CD4-positive, alpha-beta T cell treated with Interferon alpha-2 for 1 hour (primary cell): ENCODE data around the gene RBM28.
"Not testable (repeated sequence)": the region's sequence is repeated elsewhere in the genome, so short reads cannot be mapped to it uniquely, and the experiment has no call there.

Experiments
- DNase-seq, 2 donors: peaks; one replicate each; pipeline ENCODE4 v3.0.0-alpha.2; 2020 to 2022

The RBM28 gene

GRCh38 chr7:128347647-128348097, 4.0 kb upstream of the RBM28 start:
- peak; percentile 27 to 58 for DNase-seq

GRCh38 chr7:128344431-128344774, 695 bp upstream of the RBM28 start:
- no peak for DNase-seq

- no peak for DNase-seq
Measured at GRCh38 chr7:128341733-128342132, 2.0 kb downstream of the RBM28 start.

- no peak for DNase-seq
Measured at GRCh38 chr7:128335730-128336129, 8.0 kb downstream of the RBM28 start.

- no peak for DNase-seq
Measured at GRCh38 chr7:128324368-128324680, 19.4 kb downstream of the RBM28 start.

- no peak for DNase-seq
Measured at GRCh38 chr7:128323459-128324367, 20.0 kb downstream of the RBM28 start.

- no peak for DNase-seq
Measured at GRCh38 chr7:128323040-128323439, 20.7 kb downstream of the RBM28 start.

- DNase-seq, result peak; percentile 12 to 46
Measured at GRCh38 chr7:128322040-128322643, 21.6 kb downstream of the RBM28 start.

- DNase-seq, result no peak
Measured at GRCh38 chr7:128321044-128321422, 22.7 kb downstream of the RBM28 start.

GRCh38 chr7:128318691-128319090, 25.0 kb downstream of the RBM28 start:
- no peak for DNase-seq

GRCh38 chr7:128311013-128311412, 32.7 kb downstream of the RBM28 start:
- no peak for DNase-seq

- no peak for DNase-seq
Measured at GRCh38 chr7:128310499-128310898, 33.2 kb downstream of the RBM28 start.

- no peak for DNase-seq
Measured at GRCh38 chr7:128309976-128310375, 33.7 kb downstream of the RBM28 start.

GRCh38 chr7:128309124-128309523, 34.6 kb downstream of the RBM28 start:
- no peak for DNase-seq

- DNase-seq, result no peak
Measured at GRCh38 chr7:128307061-128307460, 36.6 kb downstream of the RBM28 start.

- DNase-seq, result no peak
Measured at GRCh38 chr7:128304212-128304611, 39.5 kb downstream of the RBM28 start.

- no peak for DNase-seq
Measured at GRCh38 chr7:128303643-128304042, 40.1 kb downstream of the RBM28 start.

GRCh38 chr7:128303133-128303532, 40.6 kb downstream of the RBM28 start:
- DNase-seq, result no peak

GRCh38 chr7:128302139-128302538, 41.6 kb downstream of the RBM28 start:
- no peak for DNase-seq

GRCh38 chr7:128299109-128299607, 44.5 kb downstream of the RBM28 start:
- DNase-seq, result no peak

GRCh38 chr7:128298004-128298403, 45.7 kb downstream of the RBM28 start:
- DNase-seq, result not testable (repeated sequence)

- no peak for DNase-seq
Measured at GRCh38 chr7:128287556-128287955, 56.2 kb downstream of the RBM28 start.

GRCh38 chr7:128284102-128284501, 59.6 kb downstream of the RBM28 start:
- no peak for DNase-seq

- no peak for DNase-seq
Measured at GRCh38 chr7:128281605-128282380, 61.9 kb downstream of the RBM28 start.
